NCI-H2196 (cell line): ENCODE measurements around the gene SLC4A1.

ENCODE experiments used
- DNase-seq: peaks from one replicate; lab custom pipeline; 2025; ENCODE audit not compliant: unreplicated experiment; lab: John Stamatoyannopoulos, UW

The SLC4A1 gene

DNA sequence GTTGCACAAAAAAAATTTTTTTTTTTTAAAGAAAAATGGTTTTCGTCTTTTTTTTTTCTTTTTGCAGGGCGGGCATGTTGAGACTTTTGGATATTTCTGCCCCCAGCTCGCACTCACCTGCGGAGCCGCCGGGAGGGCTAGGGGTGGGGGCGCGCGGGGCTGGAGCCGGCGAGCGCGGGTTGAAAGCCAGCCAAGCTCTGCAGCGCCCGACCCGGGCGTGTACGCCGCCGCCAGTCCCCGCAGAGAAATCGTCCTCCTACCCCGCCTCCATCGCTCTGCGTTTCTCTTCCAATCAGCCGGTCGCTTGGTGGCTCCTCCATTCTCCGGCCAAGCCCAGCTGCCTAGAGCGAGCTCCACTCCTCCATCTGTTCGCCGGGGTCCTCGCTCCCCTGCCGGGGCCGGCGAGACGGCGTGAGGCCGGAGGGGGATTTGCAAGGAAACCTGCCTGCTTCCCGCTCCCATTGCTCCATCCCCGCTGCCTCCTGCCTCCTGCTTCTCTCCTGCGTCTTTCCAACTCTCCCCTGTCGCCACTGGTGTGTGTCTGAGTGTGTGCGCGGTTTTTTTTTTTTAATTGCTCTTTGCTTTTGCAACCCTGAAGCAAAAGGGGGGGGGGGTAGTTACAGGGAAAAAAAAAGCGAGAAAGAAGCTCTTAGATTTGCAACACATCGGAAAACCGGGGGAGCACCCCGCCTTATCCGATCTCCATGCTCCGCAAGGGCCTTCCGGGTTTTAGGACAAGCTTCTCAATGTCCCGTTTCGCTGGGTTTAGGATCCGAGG, 46.7 kb downstream of the SLC4A1 start:
- DNase-seq, result peak; percentile 72

DNA sequence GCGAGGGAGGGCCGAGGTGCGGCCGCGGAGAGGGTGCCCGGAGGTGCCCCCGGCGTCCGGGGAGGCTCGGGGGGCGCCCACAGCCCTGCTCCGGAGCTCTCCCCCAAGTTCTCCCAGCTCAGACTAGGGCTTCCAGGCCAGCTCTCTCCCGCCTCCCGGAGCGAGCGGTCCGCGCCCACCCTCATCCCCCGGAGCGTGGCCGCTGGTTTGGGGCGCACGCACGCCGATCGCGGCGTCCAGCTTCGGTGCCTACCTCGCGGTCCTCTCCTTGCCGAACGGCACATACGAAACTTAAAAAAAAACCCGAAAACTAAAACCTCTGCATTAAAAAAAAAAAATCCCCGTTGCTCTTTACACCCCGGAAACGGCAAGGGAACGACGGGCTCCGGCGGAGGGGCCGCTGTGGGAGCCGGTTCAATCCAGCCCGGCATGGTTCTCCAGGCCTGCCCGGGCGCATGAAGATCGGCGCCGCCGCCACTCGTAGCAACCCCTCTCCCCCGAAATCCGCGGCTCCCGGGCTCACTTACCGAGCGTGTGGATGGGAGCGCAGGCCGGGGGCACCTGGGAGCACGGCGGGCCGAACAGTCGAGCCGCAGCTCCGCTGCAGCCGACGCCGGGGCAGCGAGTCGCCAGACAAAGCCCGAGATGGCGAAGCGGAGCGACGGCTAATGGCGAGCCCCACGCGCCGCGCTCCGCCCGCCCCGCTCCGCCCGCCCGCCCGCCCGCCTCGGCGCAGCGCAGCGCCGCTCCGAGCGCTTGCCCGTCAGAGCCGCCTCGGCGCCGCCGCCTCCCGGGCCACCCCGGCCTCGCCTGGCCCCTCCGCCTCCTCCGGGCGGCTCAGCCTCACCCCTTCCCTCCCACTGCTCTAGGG, 47.5 kb downstream of the SLC4A1 start:
- DNase-seq, result peak; percentile 52

DNA sequence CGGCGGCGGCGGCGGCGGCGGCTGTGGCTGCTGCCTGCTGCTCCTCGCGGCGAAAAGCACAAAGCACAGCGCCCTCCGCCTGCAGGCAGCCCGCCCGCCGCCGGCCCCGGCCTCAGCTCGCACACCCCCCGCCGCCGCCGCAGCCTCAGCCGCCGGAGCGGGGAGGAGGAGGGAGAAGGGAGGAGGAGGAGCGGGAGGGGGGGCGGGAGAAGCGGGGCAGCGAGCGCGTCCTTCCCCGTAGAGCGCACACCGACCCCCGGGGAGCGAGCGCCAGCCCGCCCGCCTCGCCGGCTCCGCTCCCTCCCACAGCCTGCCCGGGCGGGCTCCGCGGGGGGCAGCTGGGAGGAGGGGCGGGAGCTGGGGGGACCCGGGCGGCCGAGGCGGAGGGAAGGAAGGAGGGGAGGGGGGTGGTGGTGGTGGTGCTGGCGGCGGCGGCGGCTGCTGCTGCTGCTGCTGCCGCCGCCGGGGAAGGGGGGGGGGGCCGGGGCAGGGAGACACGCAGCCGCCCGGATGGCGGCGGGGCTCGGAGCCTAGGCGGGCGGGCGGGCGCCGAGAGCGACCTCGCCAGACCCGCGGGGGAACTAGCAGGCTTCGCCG, 48.2 kb downstream of the SLC4A1 start, which contains the start of gene UBTF:
Gene UBTF, minus strand, starts transcription at position 60 of the 597 bp plus-strand sequence. CDS start 1,446 bp downstream, outside the sequence.
- DNase-seq, result peak; percentile 73

DNA sequence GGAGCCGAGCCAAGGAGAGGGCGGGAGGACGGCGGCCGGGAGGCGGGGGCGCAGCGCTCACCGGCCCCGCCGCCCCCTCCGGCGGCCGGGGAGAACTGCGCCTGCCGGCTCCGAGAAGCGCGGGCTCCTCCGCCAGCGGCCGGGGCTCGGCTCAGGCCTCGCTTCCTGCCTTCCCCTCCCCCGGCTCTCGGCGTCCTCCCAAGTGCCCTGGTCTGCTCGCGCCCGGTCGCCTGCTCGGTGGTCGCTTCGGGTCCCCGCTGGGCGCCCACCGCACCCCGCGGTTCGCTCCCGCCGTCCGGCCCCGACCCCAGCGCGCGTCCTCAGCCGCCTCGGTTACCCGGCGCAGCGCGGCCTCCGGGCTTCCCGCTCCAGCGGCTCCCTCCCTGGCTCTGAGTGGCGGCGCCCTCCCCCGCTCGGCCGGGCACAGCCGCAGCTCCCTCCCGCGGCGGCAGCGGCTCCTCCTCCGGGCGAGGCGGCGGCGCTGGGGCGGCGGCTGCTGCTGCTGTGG, 48.8 kb downstream of the SLC4A1 start:
- DNase-seq, result peak; percentile 79

DNA sequence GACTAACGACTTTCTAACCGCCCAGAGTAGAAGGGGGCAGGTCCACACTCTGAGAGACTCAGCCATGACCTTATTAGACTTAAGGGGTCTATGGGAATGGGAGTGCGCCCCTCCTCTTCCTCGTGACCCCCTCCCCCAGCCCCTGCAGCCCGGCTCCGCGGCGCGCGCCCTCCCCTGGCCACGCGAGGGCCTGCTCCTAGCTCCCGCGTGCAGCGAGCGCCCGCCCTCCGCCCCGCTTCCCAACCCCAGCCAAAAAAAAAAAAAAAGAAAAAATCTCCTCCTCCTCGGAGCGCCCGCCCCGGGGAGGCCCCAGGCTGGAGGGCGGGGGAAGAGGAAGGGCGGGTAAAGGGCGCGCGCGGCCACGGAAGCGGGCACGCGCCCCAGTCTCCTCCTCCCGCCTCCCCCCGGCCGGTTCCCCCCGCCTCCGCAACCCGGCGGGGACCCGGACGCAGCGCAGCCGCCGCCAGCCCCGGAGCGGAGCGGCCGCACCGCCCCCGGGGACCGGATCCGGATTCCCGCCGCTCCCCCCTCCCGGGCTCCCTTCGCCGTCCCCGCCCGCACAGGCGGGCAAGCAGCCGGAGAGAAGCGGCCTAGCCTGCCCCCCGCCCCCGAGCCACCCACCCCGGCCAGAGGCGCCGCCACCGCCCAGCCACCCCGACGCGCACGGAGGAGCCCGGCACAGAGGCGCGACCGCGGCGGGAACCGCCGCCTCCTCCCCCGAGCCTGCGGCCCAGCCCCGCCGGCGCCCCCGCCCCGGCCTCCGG, 49.4 kb downstream of the SLC4A1 start:
- peak; percentile 91 for DNase-seq

DNA sequence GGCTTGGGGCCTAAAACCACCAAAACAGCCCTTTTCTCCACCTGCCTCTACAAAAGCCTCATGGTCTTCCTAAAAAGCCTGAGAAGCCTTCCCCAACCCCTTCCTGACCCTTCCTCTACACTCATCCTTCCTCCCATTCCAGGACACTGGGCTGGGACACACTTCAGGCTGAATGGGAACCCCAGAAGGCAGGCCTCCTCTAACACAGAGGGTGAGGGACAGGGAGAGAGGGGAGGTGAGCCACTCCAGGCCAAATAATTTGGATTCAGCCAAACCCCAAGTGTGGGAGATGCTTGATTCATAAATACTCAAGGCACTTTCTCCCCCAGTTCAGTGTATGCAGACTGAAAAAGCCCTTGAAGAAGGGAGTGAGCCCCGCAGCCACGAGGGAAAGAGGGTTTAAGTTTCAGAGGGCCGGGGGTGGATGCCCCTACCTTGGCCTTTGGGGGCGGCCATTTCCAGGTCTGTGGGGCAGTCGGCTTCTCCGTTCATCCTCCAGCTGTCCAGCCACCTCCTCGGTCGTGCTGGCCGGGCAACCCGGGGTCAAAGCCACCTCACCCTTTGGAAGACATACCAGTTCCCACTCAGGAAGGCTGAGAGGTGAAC, 50.1 kb downstream of the SLC4A1 start:
- no peak for DNase-seq

DNA sequence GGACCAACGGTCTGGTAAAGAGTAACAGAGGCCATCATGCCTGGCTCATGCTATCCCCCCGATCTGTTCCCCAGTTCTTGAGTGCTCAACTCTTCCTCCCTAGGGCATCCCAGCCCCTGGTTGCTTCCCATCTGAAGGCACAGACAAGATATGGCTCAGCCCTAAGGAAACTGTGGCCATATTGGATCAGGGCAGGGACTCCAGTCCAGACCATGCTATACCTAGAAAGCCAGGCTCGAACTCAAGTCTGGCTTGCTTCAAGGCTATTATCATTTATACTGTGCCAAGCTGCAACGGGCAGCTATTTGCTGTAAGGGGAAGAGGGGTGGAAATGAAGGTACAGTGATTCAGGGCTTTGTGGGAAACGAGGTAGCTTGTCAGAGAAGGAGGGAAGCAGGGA, 51.2 kb downstream of the SLC4A1 start:
- DNase-seq, result no peak

DNA sequence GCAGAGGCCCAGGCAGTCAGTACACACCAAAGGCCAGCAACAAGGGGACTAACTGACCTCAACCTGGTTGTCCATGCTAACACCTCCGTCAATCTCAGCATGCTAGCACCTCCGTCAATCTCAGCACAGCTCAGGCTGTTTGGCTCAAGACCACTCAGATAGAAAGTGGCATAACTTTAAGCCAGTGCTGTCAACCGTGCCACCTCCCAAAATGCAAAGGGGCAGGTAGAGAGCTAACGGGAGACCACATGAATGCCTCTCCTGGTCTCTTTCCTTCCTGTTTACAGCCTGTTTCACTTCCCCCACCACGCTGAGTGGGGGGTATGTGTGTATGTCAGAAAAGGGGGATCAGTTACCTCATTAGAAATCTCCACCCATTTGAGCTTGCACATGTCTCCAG, 51.8 kb downstream of the SLC4A1 start:
- DNase-seq, result no peak

DNA sequence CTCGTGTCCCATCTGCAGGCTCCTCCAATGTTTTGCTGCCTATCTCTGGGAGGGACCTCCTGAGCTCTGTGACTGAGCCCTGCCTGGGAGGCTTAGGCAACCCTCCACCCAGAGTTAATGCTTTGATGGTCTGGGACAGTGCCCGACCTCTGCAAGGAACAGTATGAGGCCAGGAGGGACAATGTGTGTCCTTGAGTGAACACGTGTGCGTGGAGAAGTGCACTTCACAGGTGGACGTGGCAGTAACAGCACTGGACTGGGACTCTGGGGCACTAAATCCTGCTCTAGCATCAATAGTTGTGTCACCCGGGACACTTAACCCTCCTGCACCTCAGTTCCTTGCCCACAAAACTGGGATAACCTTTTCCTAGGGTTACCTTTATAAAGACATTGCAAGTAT, 53.0 kb downstream of the SLC4A1 start:
- DNase-seq, result no peak

DNA sequence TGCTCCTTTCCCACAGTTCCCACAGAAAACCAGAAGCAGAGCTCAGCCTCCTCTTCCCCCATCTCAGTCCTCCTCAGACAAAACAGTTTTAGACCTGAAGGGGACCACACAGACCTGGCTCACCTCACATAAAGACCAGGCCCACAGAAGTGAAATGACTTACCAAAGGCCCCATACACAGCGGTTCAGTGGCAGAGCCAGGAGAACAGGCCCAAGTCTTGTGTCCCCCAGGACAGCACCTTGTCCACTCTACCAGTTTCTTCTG, 53.8 kb downstream of the SLC4A1 start:
- DNase-seq, result no peak

DNA sequence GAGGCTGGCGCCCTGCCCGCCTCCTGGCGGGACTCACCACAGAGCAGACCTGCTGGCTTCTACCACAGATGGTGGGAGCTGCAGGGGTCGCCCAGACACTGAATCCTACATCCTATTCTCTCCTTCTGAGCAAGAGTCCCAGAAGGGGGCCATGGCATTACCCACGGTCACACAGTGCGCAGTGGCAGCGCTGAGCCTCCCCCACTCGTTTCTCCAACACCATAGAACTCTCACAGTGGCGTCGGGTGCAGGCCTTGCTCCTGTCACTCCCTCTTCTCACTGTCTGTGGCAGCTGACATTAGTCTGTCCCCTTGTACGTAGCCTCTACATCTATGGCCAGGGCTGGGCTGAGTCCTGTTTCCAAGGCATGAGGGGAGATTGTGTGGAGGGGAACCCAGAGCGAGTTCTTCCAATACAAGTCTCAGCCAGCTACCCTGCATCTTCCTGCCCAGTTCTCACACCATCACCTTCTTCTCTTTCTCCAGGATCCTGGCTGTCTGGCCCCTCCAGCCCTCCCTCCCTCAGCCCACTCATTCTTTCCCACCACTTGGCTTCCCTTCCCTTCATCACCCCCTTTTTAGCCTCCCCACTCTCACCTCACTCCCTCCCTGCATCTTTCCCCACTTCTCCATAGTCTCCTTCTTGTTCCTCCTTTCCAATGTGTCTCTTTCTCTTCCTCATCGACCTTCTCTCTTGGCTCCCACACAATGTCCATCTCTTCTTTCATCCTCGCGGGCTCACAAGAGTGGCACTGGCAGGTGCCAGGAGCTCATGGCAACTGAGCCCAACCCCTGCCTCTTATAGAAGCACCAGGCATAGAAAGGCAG, 54.3 kb downstream of the SLC4A1 start:
- DNase-seq, result no peak

DNA sequence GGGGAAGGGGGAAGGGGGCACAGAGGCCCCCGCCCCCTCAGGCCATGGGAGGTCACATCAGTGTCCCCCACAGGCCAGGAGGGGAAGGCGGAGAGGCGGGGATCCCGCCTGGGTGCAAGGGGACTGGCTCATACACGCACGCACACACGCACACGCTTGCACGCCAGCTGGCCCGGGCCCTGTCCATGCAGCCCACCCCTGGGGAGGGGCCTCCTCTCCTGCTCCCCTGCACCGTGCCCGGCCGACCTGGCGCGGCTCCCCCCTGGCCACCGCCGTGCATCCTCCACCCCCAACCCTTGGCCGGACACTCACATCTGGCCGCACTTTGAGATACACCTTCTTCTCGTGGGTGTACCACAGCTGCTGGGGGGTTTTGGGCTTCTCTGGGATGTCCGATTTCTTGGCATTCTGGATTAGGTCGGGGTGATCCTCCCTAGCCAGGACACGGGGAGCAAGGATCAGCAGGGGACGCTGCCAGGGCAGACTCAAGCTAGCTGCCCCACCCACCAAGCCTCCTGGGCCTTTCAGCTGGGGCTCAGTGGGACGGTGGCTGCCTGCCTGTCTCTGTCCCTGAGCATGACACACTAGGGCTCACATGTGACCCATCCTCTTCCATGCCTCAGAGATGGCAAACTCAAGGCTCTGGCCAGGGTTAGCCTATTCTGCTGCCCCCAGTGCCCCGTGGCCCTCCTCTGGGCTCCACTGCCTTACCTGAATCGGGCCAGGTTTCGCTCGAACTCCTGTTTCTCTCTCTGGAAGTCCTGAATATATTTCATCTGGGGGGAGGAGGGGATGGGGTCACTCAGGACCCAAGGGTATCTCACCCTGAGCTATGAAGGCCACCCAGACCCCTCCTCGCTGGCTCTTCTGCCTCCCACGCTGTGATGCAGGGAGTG, 55.2 kb downstream of the SLC4A1 start:
- no peak for DNase-seq

DNA sequence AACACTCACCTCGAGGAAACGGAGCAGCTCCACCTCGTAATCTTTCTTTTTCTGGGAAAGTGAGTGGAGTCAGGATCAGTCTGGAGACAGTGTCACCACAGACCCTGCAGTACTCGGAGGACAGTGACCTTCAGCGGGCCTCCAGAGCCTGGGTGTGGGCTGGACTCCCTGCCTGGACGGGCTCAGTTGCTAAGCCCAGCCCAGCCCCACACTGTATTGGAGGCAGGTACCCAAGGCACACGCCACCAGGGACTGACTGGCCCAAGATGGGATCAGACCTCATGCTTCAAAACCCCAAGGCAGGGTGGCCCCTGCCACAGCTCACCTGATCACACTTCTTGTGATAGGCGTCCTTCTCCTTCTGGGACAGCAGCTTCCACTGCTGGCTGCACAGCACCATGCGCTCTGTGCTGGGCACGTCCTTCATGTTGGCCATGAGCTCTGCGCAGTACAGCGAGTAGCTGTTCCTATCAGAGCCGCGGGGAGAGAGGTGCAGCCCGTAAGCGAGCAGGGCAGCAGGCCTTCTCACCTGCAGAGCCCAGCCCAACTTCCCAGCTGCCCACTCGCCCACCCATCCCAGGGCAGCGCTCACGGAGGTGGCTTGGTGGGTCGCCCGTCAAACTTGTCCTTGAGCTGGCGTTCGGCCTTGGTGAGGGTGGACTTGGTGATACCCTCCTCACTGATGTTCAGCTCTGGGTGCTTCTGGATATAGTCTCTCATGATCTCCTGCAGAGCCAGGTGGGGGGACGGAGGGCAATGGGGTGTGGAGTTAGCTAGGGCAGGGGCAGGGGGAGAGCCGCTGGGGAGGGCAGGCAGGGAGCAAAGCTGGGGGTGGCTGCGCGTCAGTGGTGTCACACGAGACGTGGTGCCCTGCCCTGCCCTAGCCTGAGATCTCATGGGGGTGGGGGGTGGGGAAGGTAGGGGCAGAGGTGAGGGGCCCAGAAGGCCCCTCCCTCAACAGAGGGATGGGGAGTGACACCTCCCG, 56.4 kb downstream of the SLC4A1 start:
- DNase-seq, result no peak

DNA sequence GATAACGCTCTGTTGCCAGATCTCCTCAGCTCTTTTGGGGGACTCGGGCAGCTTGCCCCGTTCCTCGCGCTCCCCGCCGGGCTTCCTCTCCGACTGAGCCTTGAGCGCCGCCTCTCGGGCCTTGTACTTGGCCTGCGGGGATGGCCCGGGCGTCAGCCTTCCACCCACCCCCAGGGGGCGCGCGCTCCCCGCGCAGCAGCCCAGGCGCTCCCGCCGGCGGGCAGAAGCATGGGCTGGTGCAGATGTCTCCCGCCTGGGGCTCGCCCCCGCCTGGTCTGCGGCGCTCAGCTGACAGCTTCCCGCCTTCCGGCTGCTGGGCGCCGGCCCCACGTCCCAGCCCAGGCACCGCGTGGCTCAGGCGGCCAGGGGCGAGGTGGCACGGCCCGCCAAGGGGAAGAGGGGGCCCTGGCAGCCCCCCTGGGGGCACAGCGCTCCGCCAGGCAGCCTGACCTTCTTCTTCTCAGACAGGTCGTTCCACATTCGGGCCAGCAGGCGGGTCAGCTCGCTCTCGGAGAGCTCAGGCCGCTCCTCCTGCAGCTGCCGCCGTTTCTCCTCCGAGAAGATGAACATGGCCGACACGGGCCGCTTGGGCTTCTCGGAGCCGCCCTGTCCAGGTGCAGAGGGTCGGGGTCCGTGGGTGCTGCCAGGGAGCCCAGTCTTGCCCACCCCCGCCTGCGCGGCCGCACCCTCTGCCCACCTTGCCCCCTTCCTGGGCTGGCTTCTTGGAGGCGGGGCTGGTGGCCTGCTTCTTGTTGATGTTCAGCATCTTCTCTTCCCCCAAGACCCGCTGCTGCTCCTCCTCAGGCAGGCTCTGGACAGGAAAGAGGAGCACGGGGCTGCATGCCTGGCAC, 57.4 kb downstream of the SLC4A1 start:
- DNase-seq, result no peak

DNA sequence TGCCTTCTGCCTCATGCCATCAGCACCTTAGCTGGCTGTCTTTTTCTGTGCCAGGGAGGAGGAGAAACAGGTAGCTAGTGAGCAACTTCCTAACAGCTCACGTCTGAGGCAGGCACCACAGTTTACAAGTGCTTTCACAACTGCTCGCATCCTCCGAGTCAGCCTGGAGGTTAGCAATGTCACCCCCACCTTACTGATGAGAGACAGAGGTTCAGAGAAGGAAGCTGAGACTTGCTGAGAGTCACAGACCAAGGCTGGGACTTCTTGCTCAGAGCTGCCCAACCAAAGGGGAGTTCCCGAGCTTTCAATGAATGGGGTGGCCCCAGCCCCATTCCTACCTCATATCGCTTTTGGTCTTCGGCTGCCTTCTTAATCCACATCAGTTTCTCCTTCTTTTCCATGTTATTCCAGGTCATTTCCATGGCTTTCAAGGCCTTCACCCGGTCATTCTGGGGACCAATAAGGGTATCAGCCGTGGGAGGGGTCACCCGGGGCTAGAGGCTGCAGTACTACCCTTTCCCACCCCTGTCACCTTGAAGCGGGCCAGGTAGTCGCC, 58.1 kb downstream of the SLC4A1 start:
- DNase-seq, result no peak

DNA sequence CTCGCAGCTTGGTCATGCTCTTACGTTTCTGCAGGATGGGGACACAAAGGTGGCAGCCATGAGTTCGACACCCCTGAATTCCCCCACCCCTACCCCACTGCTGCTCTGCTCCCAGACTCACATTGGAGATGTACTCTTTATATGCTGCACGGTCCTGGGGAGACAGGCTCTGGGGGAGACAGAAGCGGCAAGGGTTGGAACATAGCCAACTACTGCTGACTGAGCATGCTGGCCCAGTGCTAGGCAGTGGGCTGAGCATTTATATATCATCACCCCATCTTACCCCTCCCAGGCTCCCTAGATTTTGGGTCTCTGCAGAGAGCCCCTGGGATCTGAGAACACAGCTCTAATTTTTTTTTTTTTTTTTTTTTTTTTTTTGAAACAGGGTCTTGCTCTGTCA, 60.2 kb downstream of the SLC4A1 start:
- DNase-seq, result no peak
